Measurements from ENCODE around the gene ZNF598. TPM values are rescaled to one million over a fixed set of nuclear protein-coding genes. Genes with fewer than 3 reads are reported as not detected.

ZNF598 gene
- total and polyA plus RNA-seq, 2 of the 13 experiments (the other 11 are each of a cell fraction or from before 2014, with no cell fraction given) = 13.5 to 14.2 TPM

DNA sequence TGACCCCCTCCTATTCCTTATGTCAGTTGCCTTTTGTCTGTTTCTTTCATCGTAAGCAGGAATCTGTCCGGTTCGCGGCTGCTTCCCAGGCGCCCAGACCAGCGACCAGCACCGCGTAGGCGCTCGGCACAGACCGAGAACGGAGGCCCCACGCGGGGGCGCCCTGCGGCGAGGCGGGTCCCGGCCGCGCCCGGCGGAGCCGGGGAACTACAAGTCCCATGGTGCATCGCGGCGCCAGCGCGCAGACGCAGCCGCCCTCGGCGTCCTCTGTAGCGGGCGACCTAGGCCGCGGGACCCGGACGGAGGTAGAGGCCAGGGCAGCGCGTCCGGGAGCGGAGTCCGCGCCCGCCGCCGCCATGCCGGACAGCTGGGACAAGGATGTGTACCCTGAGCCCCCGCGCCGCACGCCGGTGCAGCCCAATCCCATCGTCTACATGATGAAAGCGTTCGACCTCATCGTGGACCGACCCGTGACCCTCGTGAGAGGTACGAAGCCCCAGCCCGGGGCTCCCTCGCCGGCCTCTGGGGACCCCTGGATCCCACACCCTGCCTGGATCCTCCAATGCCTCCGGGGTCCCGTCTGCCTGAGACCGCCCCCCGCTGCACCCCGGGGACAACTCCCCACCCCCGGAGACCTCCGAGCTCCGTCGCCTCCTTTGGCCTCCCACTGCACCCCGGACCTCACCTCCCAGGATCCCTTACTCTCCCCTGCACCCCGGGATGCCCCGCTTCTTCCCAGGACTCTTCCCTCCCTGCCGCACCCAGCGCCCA lies 50.2 kb downstream of the ZNF598 start, which contains the start of gene NDUFB10 (continued):
- TF ChIP-seq, protein P1, sequence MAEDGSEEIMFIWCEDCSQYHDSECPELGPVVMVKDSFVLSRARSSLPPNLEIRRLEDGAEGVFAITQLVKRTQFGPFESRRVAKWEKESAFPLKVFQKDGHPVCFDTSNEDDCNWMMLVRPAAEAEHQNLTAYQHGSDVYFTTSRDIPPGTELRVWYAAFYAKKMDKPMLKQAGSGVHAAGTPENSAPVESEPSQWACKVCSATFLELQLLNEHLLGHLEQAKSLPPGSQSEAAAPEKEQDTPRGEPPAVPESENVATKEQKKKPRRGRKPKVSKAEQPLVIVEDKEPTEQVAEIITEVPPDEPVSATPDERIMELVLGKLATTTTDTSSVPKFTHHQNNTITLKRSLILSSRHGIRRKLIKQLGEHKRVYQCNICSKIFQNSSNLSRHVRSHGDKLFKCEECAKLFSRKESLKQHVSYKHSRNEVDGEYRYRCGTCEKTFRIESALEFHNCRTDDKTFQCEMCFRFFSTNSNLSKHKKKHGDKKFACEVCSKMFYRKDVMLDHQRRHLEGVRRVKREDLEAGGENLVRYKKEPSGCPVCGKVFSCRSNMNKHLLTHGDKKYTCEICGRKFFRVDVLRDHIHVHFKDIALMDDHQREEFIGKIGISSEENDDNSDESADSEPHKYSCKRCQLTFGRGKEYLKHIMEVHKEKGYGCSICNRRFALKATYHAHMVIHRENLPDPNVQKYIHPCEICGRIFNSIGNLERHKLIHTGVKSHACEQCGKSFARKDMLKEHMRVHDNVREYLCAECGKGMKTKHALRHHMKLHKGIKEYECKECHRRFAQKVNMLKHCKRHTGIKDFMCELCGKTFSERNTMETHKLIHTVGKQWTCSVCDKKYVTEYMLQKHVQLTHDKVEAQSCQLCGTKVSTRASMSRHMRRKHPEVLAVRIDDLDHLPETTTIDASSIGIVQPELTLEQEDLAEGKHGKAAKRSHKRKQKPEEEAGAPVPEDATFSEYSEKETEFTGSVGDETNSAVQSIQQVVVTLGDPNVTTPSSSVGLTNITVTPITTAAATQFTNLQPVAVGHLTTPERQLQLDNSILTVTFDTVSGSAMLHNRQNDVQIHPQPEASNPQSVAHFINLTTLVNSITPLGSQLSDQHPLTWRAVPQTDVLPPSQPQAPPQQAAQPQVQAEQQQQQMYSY (CRISPR knock-in tag; IDR thresholded peaks at IDR 0.05) = peak; percentile 80
- peak in 1 of 2 experiments; percentile 50; a peak in 1 of 4 replicates for TF ChIP-seq REST (IDR thresholded peaks at IDR 0.05; ENCODE audit: borderline replicate concordance in 1 of 2, low read depth in 1 of 2, low read length in 2 of 2)
- TF ChIP-seq, protein P2, sequence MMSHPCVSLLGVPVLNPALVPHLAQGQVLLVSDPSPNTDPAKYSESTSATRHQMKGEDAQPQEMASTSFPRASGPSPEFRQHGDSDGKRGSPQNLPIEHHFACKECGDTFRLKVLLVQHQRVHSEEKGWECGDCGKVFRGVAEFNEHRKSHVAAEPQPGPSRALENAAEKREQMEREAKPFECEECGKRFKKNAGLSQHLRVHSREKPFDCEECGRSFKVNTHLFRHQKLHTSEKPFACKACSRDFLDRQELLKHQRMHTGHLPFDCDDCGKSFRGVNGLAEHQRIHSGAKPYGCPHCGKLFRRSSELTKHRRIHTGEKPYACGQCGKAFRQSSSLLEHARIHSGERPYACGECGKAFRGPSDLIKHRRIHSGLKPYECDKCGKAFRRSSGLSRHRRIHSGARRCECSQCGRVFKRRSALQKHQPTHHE (CRISPR knock-in tag; IDR thresholded peaks at IDR 0.05; ENCODE audit: borderline replicate concordance) = peak; percentile 61; the same call in 1 of the 2 replicates
- TF ChIP-seq ZBTB49 (CRISPR knock-in tag; IDR thresholded peaks at IDR 0.05; ENCODE audit: borderline replicate concordance) = no peak
- peak in 1 of 2 experiments; percentile 83; a peak in 1 of 4 replicates for TF ChIP-seq KLF16 (CRISPR knock-in tag; IDR thresholded peaks at IDR 0.05)
- no peak for TF ChIP-seq SIN3A (IDR thresholded peaks at IDR 0.05; ENCODE audit: borderline replicate concordance, low read depth, low read length)
- no peak for TF ChIP-seq ZNF549 (CRISPR knock-in tag; IDR thresholded peaks at IDR 0.05)
- no peak for TF ChIP-seq MTF1 (CRISPR knock-in tag; IDR thresholded peaks at IDR 0.05)
- TF ChIP-seq NCOR1 (IDR thresholded peaks at IDR 0.05; ENCODE audit: borderline replicate concordance, low read length) = no peak
- TF ChIP-seq SYNCRIP (IDR thresholded peaks at IDR 0.05; ENCODE audit: insufficient read depth, low read depth, low read length) = no peak
- TF ChIP-seq ZNF326 (CRISPR knock-in tag; IDR thresholded peaks at IDR 0.05; ENCODE audit: borderline replicate concordance) = no peak
- no peak for TF ChIP-seq HNRNPL (IDR thresholded peaks at IDR 0.05; ENCODE audit: low read depth, low read length)
- TF ChIP-seq RAD51 (IDR thresholded peaks at IDR 0.05; ENCODE audit: borderline replicate concordance) = no peak
- TF ChIP-seq, protein P3, sequence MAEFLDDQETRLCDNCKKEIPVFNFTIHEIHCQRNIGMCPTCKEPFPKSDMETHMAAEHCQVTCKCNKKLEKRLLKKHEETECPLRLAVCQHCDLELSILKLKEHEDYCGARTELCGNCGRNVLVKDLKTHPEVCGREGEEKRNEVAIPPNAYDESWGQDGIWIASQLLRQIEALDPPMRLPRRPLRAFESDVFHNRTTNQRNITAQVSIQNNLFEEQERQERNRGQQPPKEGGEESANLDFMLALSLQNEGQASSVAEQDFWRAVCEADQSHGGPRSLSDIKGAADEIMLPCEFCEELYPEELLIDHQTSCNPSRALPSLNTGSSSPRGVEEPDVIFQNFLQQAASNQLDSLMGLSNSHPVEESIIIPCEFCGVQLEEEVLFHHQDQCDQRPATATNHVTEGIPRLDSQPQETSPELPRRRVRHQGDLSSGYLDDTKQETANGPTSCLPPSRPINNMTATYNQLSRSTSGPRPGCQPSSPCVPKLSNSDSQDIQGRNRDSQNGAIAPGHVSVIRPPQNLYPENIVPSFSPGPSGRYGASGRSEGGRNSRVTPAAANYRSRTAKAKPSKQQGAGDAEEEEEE (CRISPR knock-in tag; IDR thresholded peaks at IDR 0.05; ENCODE audit: borderline replicate concordance) = no peak

Measured in HepG2 (cell line).